ENCODE data around the gene DEPDC7.
"Not testable (repeated sequence)": the region's sequence is repeated elsewhere in the genome, so short reads cannot be mapped to it uniquely, and the experiment has no call there.

Gene DEPDC7

GRCh38 chr11:33015621-33016551, at the start of gene DEPDC7:
DEPDC7 (plus strand) TSS chr11:33015878; CDS start chr11:33015956, 78 bp downstream.
- peak; percentile 93 for DNase-seq

GRCh38 chr11:32968541-32968940, 47.1 kb upstream of the DEPDC7 start:
- DNase-seq: no peak

- DNase-seq: not testable (repeated sequence)
These were observed 43.4 kb upstream of the DEPDC7 start for GRCh38 chr11:32972233-32972632.

GRCh38 chr11:32972781-32973180, 42.9 kb upstream of the DEPDC7 start:
- DNase-seq: no peak

GRCh38 chr11:32982626-32983025, 33.1 kb upstream of the DEPDC7 start:
- no peak for DNase-seq

- DNase-seq: no peak
These were observed 32.2 kb upstream of the DEPDC7 start for GRCh38 chr11:32983506-32983905.

- no peak for DNase-seq
These were observed 30.1 kb upstream of the DEPDC7 start for GRCh38 chr11:32985600-32985999.

- DNase-seq: no peak
These were observed 27.8 kb upstream of the DEPDC7 start for GRCh38 chr11:32987851-32988250.

GRCh38 chr11:32990481-32990880, 25.2 kb upstream of the DEPDC7 start:
- DNase-seq: no peak

GRCh38 chr11:32991427-32991826, 24.3 kb upstream of the DEPDC7 start:
- DNase-seq: no peak

- no peak for DNase-seq
These were observed 23.8 kb upstream of the DEPDC7 start for GRCh38 chr11:32991898-32992297.

- no peak for DNase-seq
These were observed 15.5 kb upstream of the DEPDC7 start for GRCh38 chr11:33000181-33000580.

GRCh38 chr11:33001281-33001680, 14.4 kb upstream of the DEPDC7 start:
- DNase-seq: no peak

- DNase-seq: no peak
These were observed 13.7 kb upstream of the DEPDC7 start for GRCh38 chr11:33001751-33002542.

- no peak for DNase-seq
These were observed 10.5 kb upstream of the DEPDC7 start for GRCh38 chr11:33005175-33005574.

- DNase-seq: no peak
These were observed 9.7 kb upstream of the DEPDC7 start for GRCh38 chr11:33006010-33006409.

- DNase-seq: no peak
These were observed 1.9 kb upstream of the DEPDC7 start for GRCh38 chr11:33013755-33014154.

GRCh38 chr11:33016654-33017053, 976 bp downstream of the DEPDC7 start:
- DNase-seq: no peak

GRCh38 chr11:33017478-33017877, 1.8 kb downstream of the DEPDC7 start:
- DNase-seq: no peak

GRCh38 chr11:33017965-33018364, 2.3 kb downstream of the DEPDC7 start:
- DNase-seq: no peak

GRCh38 chr11:33018840-33019239, 3.2 kb downstream of the DEPDC7 start:
- DNase-seq: no peak

- no peak for DNase-seq
These were observed 5.8 kb downstream of the DEPDC7 start for GRCh38 chr11:33021501-33021900.

GRCh38 chr11:33021937-33022336, 6.3 kb downstream of the DEPDC7 start:
- no peak for DNase-seq

- DNase-seq: no peak
These were observed 9.7 kb downstream of the DEPDC7 start for GRCh38 chr11:33025339-33025722.
